GM21619 (cell line): ENCODE data around the gene RNF224.

ENCODE experiments used
- ATAC-seq: cut with Tn5 transposase; IDR thresholded peaks from one replicate; pipeline ENCODE4 v1.9.1; 2021; ENCODE audit not compliant: unreplicated experiment

RNF224 gene

GRCh38 chr9:137227054-137227852 lies at the start of gene RNF224:
RNF224 (plus strand) TSS chr9:137227502; CDS start chr9:137228336, 834 bp downstream.
- ATAC-seq, result no peak

DNA sequence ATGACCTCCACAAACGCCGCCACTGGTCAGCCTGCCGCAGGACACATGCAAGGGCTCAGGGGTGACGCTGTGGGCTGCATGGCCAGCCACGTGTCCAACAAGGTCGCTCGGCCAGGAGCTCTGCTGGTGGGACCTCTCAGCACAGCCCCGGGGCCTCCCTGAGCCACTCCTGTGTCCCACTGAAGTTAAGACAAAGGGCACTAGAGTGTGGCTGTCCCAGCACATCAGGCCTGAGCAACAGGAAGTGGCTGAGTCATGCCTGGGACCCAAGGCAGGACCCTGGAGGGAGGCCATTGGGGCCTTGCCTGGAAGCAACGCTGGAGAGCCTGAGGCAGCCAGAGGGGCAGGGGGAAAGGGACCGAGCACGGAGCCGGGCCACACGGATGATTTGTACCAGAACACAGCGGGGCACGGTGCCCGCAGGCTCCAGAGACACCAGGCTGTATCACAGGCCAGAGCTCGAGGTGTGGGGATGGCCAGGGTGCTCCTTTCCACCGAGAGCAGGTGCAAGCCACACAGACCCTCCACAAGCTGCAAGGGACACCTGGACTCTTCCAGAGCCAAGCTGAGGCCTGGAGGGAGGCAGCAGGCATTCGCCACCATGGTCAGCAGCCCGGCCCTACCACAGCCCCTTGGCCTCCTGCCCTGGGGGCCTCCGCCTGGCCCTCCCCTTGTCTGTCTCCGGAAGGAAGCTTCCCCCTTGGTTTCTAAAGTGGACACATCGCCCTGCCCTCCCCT lies 48.9 kb upstream of the RNF224 start:
- ATAC-seq, result no peak

- no peak for ATAC-seq
These were observed 48.2 kb upstream of the RNF224 start for GRCh38 chr9:137178939-137179630.

DNA sequence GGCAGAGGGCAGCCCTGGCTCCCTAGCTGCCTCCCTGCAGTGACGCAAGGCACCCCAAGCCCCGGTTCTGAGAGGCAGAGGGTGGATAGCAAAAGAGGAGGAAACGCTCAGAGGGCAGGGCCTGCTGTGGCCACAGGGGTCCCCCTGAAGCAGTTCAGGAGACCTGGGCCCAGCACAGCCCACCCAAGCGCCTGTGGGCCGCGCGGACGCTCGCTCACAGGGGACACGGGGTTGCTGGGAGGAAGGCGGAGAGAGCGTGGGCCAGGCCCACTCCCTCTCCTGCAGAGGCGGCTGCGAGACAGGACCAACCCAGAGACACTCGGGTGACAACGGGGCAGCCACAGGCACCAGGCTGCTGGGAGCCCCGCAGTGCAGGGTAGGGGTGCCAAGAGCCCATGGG lies 47.5 kb upstream of the RNF224 start:
- ATAC-seq, result no peak

DNA sequence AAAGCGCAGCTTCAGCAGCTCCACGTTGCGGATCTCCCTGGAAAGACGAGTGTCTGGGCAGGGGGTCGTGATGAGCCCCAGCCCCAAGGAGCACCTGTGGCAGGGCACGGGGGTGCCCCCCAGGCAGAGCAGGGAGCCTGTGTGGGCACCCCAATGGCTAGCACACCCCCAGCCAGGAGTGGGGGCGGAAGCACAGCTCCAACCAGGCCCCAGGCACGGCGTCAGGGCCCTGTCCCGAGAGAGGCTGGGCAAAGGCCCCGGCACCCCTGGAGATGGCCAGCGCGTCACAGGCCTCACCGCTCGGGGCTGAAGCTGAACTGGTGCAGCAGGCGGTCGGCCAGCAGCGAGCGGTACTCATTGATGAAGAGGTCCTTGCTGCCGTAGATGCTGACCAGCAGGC lies 46.8 kb upstream of the RNF224 start:
- no peak for ATAC-seq

- no peak for ATAC-seq
These were observed 45.6 kb upstream of the RNF224 start for GRCh38 chr9:137181680-137182079.

DNA sequence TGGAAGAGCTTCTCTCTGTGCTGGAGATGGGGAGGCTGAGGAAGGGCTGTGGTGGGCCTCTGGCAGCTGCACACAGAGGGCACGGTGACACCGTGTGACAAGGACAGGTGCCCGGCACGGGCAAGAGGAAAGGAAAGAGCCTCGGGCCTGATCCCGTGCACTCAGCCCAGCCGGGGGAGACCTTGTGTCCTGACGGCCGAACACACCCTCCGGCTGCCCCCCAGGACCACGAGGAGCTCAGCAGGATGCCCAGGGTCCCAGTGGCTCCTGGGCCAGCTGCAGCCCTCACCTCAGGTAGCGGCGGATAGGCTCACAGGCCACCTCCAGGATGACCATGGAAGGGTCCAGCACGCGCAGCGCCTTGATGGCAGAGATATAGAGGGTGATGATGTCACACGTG lies 44.5 kb upstream of the RNF224 start:
- no peak for ATAC-seq

GRCh38 chr9:137183980-137184595 lies 43.2 kb upstream of the RNF224 start:
- ATAC-seq, result no peak

DNA sequence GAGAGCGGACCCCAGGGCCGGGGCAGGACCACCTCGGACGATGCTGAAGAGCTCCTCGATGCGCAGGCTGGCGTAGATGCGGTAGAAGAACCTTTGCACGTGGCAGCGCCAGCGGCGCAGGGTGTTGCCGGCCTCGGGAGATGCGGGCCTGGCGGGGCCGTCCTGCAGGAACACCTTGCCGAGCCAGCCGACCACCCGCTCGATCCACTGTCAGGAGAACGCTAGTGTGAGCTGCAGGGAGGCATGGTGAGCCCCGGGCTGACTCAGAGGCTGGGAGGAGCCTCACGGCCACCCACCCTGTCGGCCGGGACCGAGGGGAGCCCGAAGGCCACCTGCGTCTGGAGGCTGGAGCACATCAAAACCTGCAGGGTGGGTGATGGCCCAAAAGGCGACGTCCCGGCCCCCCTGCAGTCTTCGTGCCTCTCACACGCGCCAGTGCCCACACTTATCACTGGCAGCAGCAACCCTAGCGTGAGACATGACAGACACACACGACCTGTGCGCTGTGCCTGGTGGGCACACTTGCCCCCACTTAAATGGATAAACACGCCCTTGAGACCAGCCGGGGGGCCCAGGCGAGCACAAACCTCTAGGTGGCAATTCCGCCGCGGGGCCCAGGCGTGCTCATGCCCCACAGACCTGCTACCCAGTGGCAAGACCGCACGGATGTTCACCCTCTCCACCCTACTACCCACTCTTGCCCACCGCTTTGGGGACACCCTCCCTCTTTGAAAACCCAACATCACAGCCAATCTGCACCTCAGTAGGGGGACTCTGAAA lies 42.2 kb upstream of the RNF224 start:
- no peak for ATAC-seq

DNA sequence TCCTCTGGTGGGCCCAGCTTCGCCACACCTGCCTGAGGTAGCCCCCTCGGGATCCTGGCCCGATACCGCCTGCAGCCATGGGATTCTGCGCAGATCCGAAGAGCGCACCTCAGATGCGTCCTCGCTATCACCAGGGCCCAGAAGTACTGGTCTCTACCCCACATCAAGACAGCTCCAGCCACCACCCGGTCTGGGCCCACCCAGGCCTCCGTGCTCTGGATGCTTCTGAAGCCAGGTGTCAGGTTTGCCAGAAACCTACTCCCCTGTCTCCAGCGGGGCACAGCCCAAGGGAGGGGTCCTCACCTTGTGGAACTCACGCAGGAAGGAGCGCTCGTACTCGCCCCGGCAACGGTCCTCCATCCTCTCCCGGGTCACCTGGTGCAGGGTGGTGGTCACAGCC lies 41.4 kb upstream of the RNF224 start:
- ATAC-seq, result no peak

- no peak for ATAC-seq
These were observed 40.9 kb upstream of the RNF224 start for GRCh38 chr9:137186385-137186784.

- no peak for ATAC-seq
These were observed 39.9 kb upstream of the RNF224 start for GRCh38 chr9:137187386-137187785.

DNA sequence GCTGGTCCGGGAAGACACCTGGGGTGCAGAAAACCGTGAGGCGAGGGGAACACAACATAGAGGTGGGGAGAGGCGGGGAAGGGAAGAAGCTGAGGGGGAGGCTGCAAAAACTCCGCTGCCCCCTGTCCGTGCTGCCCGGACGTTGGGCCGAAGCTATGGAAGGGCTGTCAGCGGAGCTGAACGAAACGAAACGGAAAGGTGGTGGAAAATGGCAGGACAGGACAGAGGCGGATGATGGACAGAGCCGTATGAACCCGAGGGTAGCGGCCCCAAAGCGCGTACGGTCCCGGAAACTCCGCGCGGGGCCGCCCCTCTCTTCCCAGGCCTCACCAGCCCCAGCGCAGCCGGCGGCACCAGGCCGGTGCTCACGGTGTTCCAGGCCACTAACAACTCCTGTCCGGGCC lies 39.2 kb upstream of the RNF224 start:
- no peak for ATAC-seq

DNA sequence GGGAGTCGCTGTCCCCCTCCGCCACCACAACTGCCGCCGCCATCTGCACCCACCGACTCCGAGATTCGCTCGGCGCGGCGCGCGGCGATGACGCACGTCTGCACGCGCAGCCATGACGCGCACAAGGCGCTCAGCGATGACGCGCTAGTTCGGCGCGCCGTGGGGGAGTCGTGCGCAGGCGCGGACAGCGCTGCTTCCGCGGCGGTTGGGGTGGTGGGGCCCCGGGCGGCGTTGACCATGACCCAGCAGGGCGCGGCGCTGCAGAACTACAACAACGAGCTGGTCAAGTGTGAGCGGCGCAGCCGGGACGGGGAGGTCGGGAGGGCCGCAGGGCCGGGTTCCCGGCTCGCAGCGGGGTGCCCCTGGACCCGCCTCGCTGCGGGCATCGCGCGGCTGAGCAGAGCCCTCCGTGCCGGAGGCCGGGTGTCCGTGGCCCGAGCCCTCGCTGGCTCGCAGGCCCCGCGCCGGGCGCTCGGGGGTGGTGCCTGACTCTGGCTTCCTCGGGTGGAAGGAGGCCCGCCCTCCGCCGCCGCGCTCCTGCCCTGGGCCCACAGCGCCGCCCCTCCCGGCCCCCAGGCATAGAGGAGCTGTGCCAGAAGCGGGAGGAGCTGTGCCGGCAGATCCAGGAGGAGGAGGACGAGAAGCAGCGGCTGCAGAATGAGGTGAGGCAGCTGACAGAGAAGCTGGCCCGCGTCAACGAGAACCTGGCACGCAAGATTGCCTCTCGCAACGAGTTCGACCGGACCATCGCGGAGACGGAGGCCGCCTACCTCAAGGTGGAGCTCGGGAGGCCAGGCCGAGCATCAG lies 38.6 kb upstream of the RNF224 start, which contains the start of the genes ANAPC2 and SSNA1:
ANAPC2 (minus strand) TSS at position 71 of the 807 bp plus-strand sequence; CDS start at position 43, 28 bp downstream.
SSNA1 (plus strand) TSS at position 187 of the 807 bp plus-strand sequence; CDS start at position 238, 51 bp downstream.
- peak; percentile 66 for ATAC-seq

- no peak for ATAC-seq
These were observed 37.7 kb upstream of the RNF224 start for GRCh38 chr9:137189297-137190295.

DNA sequence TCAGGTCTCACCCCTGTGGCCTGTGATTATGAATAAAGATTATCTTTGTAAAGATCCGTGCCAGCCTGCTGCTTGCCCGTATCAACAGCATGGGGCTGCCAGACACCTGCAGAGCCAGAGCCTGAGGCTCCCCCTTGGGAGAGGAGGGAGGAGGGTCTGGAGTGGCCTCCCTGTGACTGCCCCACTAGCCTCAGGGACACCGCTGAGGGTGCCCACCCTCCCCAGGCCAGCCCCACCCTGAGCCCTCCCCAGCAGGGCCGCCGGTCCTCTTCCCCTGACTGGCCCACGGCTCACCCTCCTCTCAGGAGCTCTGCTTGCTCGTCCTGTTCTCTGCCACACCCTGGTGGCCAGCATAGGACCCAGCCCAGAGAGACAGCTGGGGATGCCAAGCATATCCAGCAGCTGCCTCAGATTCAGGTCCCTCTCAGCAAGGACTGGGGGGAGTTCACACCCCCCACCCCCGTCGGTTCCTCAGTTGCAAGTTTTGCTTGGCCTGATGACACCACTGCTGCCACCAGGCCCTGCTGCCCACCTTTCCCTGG lies 36.9 kb upstream of the RNF224 start:
- no peak for ATAC-seq

- ATAC-seq, result no peak
These were observed 36.1 kb upstream of the RNF224 start for GRCh38 chr9:137191245-137191644.
